K562 (cell line): ENCODE data around the gene LONP1. TPM values are rescaled to one million over a fixed set of nuclear protein-coding genes. Genes with fewer than 3 reads are reported as not detected.

ENCODE experiments used
- ATAC-seq: fragments of 200-7000 bp; cut with Tn5 transposase; 3 replicates; pipeline ENCODE4 v1.9.1; 2020; ENCODE audit warnings: moderate library complexity
- BruUV-seq: library from RNA; stranded (reverse); fragments of 400-500 nt; replicated peaks from 2 replicates; lab custom pipeline; 2021; lab: Mats Ljungman, UMichigan
- CTCF ChIA-PET: fragments of 300-600 bp; formaldehyde crosslinking; extraction: SDS; loops from one replicate; lab custom pipeline; 2021; ENCODE audit warnings: low intra/inter-chr PET ratio; lab: Yijun Ruan, JAX
- POLR2A ChIA-PET: fragments of 300-600, 350-650 bp; sonication (Branson Sonifier 250); formaldehyde crosslinking; extraction: SDS; loops from one replicate; lab custom pipeline; 2021; ENCODE audit warnings: antibody characterized with exemption, inconsistent platforms; lab: Yijun Ruan, JAX
- DNase-seq, 4 experiments: peaks; one replicate each; pipeline versions ENCODE4 v3.0.0 to v3.0.0-alpha.2; 2011 to 2018; ENCODE audit warnings: low spot score in 3 of 4, mixed read lengths in 3 of 4; ENCODE audit errors: extremely low read depth in 1 of 4
- FAIRE-seq: peaks from 2 replicates; lab custom pipeline; 2011; peaks lifted over from hg19 to GRCh38; lab: Jason Lieb, UNC
- H2AFZ ChIP-seq: 2 replicates; pipeline ENCODE4 v1.6.0; 2011; ENCODE audit warnings: low read depth, low read length, control low read depth, inconsistent platforms
- H3K27ac ChIP-seq: fragments of 200-600 bp; 3 replicates; pipeline ENCODE4 v1.8.0; 2011; ENCODE audit warnings: low read depth, mild to moderate bottlenecking, control low read depth, inconsistent platforms, low read length, moderate library complexity, mixed read lengths; ENCODE audit errors: extremely low read depth
- H3K27me3 ChIP-seq, 2 experiments: fragments of 300-600 bp in 1 of 2; 2 replicates in 1 of 2; 3 replicates in 1 of 2; pipeline versions ENCODE4 v1.6.0 to v1.8.0; 2011; ENCODE audit warnings: inconsistent platforms in 2 of 2, low read length in 2 of 2, mild to moderate bottlenecking in 1 of 2, mixed read lengths in 1 of 2, moderate library complexity in 1 of 2; ENCODE audit not compliant: control insufficient read depth in 2 of 2, insufficient read depth in 2 of 2
- H3K36me3 ChIP-seq: fragments of 300-600 bp; 3 replicates; pipeline ENCODE4 v1.8.0; 2011; ENCODE audit warnings: mild to moderate bottlenecking, low read length, inconsistent platforms; ENCODE audit not compliant: control insufficient read depth, insufficient read depth
- H3K4me1 ChIP-seq, 2 experiments: fragments of 200-600 bp in 1 of 2; replicated peaks in 1 of 2; 2 replicates in 1 of 2; 3 replicates in 1 of 2; pipeline versions ENCODE4 v1.5.1 to v1.8.0; 2011; ENCODE audit warnings: inconsistent platforms in 2 of 2, low read length in 2 of 2, mild to moderate bottlenecking in 1 of 2, mixed read lengths in 1 of 2, moderate library complexity in 1 of 2; ENCODE audit not compliant: control insufficient read depth in 2 of 2, insufficient read depth in 2 of 2
- H3K4me2 ChIP-seq: 2 replicates; pipeline ENCODE4 v1.6.1; 2011; ENCODE audit warnings: low read length, control low read depth, inconsistent platforms, mixed read lengths; ENCODE audit not compliant: insufficient read depth
- H3K4me3 ChIP-seq: fragments of 200-600 bp; sonication (generic), shearing (Covaris generic); 2 replicates; pipeline ENCODE4 v1.5.1; 2016; ENCODE audit warnings: control low read depth, inconsistent platforms
- H3K79me2 ChIP-seq: fragments of 200-600 bp; 3 replicates; pipeline ENCODE4 v1.8.0; 2011; ENCODE audit warnings: low read length, inconsistent platforms; ENCODE audit not compliant: control insufficient read depth, insufficient read depth
- H3K9ac ChIP-seq, 2 experiments: 2 replicates each; pipeline versions ENCODE4 v1.6.0 to v1.6.1; 2011; ENCODE audit warnings: low read depth in 2 of 2, low read length in 2 of 2, control low read depth in 1 of 2, inconsistent platforms in 1 of 2, mild to moderate bottlenecking in 1 of 2, mixed read lengths in 1 of 2; ENCODE audit not compliant: insufficient read depth in 1 of 2
- H3K9me1 ChIP-seq: one replicate; pipeline ENCODE4 v1.6.0; 2011; ENCODE audit warnings: inconsistent platforms, mild to moderate bottlenecking, low read length, moderate library complexity; ENCODE audit not compliant: control insufficient read depth, insufficient read depth
- H3K9me3 ChIP-seq: replicated peaks from 2 replicates; pipeline ENCODE4 v1.5.1; 2011; ENCODE audit warnings: low read depth, low read length, inconsistent platforms; ENCODE audit not compliant: control insufficient read depth, insufficient read depth
- H4K20me1 ChIP-seq: replicated peaks from 2 replicates; pipeline ENCODE4 v1.6.1; 2011; ENCODE audit warnings: low read length, inconsistent platforms, mixed read lengths; ENCODE audit not compliant: control insufficient read depth, insufficient read depth
- E4F1 ChIP-seq: fragments of 250-450 bp; sonication (Bioruptor Pico); IDR thresholded peaks from 2 replicates; pipeline ENCODE4 v1.5.0; 2021; ENCODE audit warnings: mild to moderate bottlenecking, borderline replicate concordance
- KDM1A ChIP-seq, 2 experiments: fragments of 450-650 bp; IDR thresholded peaks; 2 replicates each; pipeline ENCODE4 v1.6.1; 2016; ENCODE audit warnings: mild to moderate bottlenecking in 2 of 2
- KLF16 ChIP-seq: IDR thresholded peaks from 2 replicates; pipeline ENCODE4 v1.6.1; 2016; ENCODE audit warnings: antibody characterized with exemption
- MYNN ChIP-seq, 2 experiments: sonication (generic); formaldehyde crosslinking in 1 of 2; IDR thresholded peaks; 2 replicates each; pipeline versions ENCODE4 v1.5.0 to v1.6.1; 2016 to 2020; ENCODE audit warnings: antibody characterized with exemption in 1 of 2, missing genetic modification reagents in 1 of 2
- NFIX ChIP-seq: fragments of 250-450 bp; sonication (Bioruptor Pico); IDR thresholded peaks from 2 replicates; pipeline ENCODE4 v1.4.0; 2020; ENCODE audit warnings: low read depth, mild to moderate bottlenecking, moderate library complexity
- PHF20 ChIP-seq: fragments of 450-650 bp; IDR thresholded peaks from 2 replicates; pipeline ENCODE4 v1.6.1; 2018; ENCODE audit not compliant: partially characterized antibody
- RB1 ChIP-seq: fragments of 450-650 bp; IDR thresholded peaks from 2 replicates; pipeline ENCODE4 v1.6.1; 2017; ENCODE audit warnings: low read depth, mild to moderate bottlenecking
- RBM39 ChIP-seq: fragments of 200-400 bp; formaldehyde crosslinking; optimal IDR thresholded peaks from 2 replicates; pipeline ENCODE3; 2018; ENCODE audit warnings: low read depth, low read length
- SP2 ChIP-seq: IDR thresholded peaks from 2 replicates; pipeline ENCODE4 v1.6.1; 2011; ENCODE audit warnings: mild to moderate bottlenecking, low read depth, low read length, moderate library complexity; ENCODE audit not compliant: poor library complexity, severe bottlenecking; ENCODE audit errors: extremely low read depth
- STAT5A ChIP-seq: IDR thresholded peaks from 2 replicates; pipeline ENCODE4 v1.6.1; 2012; ENCODE audit warnings: low read length, inconsistent platforms, borderline replicate concordance
- TEAD4 ChIP-seq, 2 experiments: sonication (generic) in 1 of 2; formaldehyde crosslinking in 1 of 2; IDR thresholded peaks; 2 replicates each; pipeline versions ENCODE4 v1.6.1 to v1.8.0; 2012 to 2022; ENCODE audit warnings: borderline replicate concordance in 1 of 2, inconsistent platforms in 1 of 2, low read length in 1 of 2, mild to moderate bottlenecking in 1 of 2, missing genetic modification reagents in 1 of 2
- ZNF561 ChIP-seq: fragments of 450-650 bp; formaldehyde crosslinking; conservative IDR thresholded peaks from 2 replicates; pipeline ENCODE4 v1.4.0; 2020; ENCODE audit warnings: mild to moderate bottlenecking, moderate library complexity
- WGBS: fragments of 100-300 bp; shearing (Covaris generic); methylation state at CpG from one replicate; pipeline ENCODE4 v1.1.6; 2016; ENCODE audit warnings: low coverage, mixed read lengths; ENCODE audit not compliant: insufficient coverage; ENCODE audit errors: missing lambda C conversion rate; 5-methylcytosine and 5-hydroxymethylcytosine counted together
- in situ Hi-C: fragments of 300-500 bp; cut with MboI; formaldehyde crosslinking; loops from 4 replicates; pipeline ENCODE4 v1.15.0; 2018; ENCODE audit warnings: inconsistent platforms, mixed read lengths
- intact Hi-C: fragments of 100-400 bp; cut with micrococcal nuclease; formaldehyde crosslinking; loops from 2 replicates; pipeline ENCODE4 v1.14.2; 2022
- polyA plus RNA-seq, 8 experiments: library from polyadenylated mRNA; depleted of rRNA in 4 of 8; stranded (reverse) in 5 of 8; unstranded in 3 of 8; fragments of >200 nt; fragmentation: Nextera tagmentation in 2 of 8; fragmentation: Illumina TruSeq in 1 of 8; extraction: Ambion mirVana in 2 of 8; extraction: Trizol in 1 of 8; gene quantifications; 2 replicates each; pipeline versions ENCODE4 v1.2.1 to v1.2.3, GENCODE V29; 2011 to 2014; ENCODE audit warnings: inconsistent platforms in 1 of 8, missing spikeins in 1 of 8
- total RNA-seq, 7 experiments: library from RNA; depleted of rRNA in 6 of 7; stranded (reverse); fragments of >200 nt in 6 of 7; fragmentation: Illumina TruSeq in 2 of 7; extraction: Trizol in 2 of 7; gene quantifications; 2 replicates each; pipeline versions ENCODE4 v1.2.1 to v1.2.3, GENCODE V29; 2011 to 2021; ENCODE audit warnings: low replicate concordance in 1 of 7
- TF ChIP-seq, protein P1 (sequence below): sonication (generic); formaldehyde crosslinking; IDR thresholded peaks from 2 replicates; pipeline ENCODE4 v1.8.0; 2023; ENCODE audit warnings: mild to moderate bottlenecking, missing genetic modification reagents
- TF ChIP-seq, protein P2 (sequence below): fragments of 200-800 bp; sonication (Bioruptor generic); IDR thresholded peaks from 2 replicates; pipeline ENCODE4 v1.6.1; 2017; ENCODE audit warnings: missing genetic modification characterization, missing compliant biosample characterization

The LONP1 gene
- total and polyA plus RNA-seq, 9 of the 15 experiments (the other 6 are each of a cell fraction or from before 2014, with no cell fraction given): 1.1 to 238 (median 84.5) TPM

GRCh38 chr19:5743630-5744029 lies 23.7 kb upstream of the LONP1 start (continued):
- TF ChIP-seq E4F1 (CRISPR knock-in tag): no peak
- no peak for TF ChIP-seq SP2
- TF ChIP-seq STAT5A: no peak
- no peak for TF ChIP-seq RBM39

GRCh38 chr19:5742051-5742450 lies 22.1 kb upstream of the LONP1 start:
- peaks cover 3% of the 10 kb centered on the region; the same call in 1 of the 2 replicates for H3K9me3 ChIP-seq
- FAIRE-seq (no peak), ATAC-seq (no peak), DNase-seq (no peak)
- WGBS: 36% methylated on average over 19 of the region's 19 CpGs
- H3K27ac ChIP-seq: no peak overlapping the region
- intact Hi-C loops (no loop called here), in situ Hi-C loops (no loop called here)
- no peak overlapping the region for H2AFZ ChIP-seq
- no peaks in the 10 kb centered on the region; a peak in 1 of 5 replicates for H3K4me1 ChIP-seq
- H3K9me1 ChIP-seq: no peaks in the 10 kb centered on the region
- ChIA-PET CTCF (no interaction called here), POLR2A (interaction anchor here (0.6 to 1.8 kb wide), 4 partner anchors 23 to 1781 kb away, joined by 3 to 5 read pairs (median 3); partner anchors contain the start of gene DUS3L)
- no peaks in the 10 kb centered on the region for H3K79me2 ChIP-seq
- H3K27me3 ChIP-seq: peaks cover 19 to 43% of the 10 kb centered on the region in 2 experiments; a peak in 3 of 5 replicates
- H4K20me1 ChIP-seq: no peaks in the 10 kb centered on the region
- H3K4me3 ChIP-seq: no peak overlapping the region
- no peaks in the 10 kb centered on the region for H3K36me3 ChIP-seq
- TF ChIP-seq, protein P1, sequence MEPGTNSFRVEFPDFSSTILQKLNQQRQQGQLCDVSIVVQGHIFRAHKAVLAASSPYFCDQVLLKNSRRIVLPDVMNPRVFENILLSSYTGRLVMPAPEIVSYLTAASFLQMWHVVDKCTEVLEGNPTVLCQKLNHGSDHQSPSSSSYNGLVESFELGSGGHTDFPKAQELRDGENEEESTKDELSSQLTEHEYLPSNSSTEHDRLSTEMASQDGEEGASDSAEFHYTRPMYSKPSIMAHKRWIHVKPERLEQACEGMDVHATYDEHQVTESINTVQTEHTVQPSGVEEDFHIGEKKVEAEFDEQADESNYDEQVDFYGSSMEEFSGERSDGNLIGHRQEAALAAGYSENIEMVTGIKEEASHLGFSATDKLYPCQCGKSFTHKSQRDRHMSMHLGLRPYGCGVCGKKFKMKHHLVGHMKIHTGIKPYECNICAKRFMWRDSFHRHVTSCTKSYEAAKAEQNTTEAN (CRISPR knock-in tag): peak; percentile 97
- TF ChIP-seq MYNN (IDR thresholded peaks at IDR 0.05) (peak; percentile 56; the same call in 1 of the 2 replicates), MYNN (CRISPR knock-in tag; IDR thresholded peaks at IDR 0.05) (no peak), RB1 (no peak), NFIX (CRISPR knock-in tag) (no peak), PHF20 (peak; percentile 43), ZNF561 (CRISPR knock-in tag) (no peak), KLF16 (no peak), KDM1A (IDR thresholded peaks at IDR 0.05) (peak in 1 of 2 experiments; percentile 54; a peak in 1 of 4 replicates), TEAD4 (IDR thresholded peaks at IDR 0.05; ENCODE audit: low read length) (no peak), TEAD4 (CRISPR knock-in tag; IDR thresholded peaks at IDR 0.05; ENCODE audit: borderline replicate concordance) (no peak)
- TF ChIP-seq, protein P2, sequence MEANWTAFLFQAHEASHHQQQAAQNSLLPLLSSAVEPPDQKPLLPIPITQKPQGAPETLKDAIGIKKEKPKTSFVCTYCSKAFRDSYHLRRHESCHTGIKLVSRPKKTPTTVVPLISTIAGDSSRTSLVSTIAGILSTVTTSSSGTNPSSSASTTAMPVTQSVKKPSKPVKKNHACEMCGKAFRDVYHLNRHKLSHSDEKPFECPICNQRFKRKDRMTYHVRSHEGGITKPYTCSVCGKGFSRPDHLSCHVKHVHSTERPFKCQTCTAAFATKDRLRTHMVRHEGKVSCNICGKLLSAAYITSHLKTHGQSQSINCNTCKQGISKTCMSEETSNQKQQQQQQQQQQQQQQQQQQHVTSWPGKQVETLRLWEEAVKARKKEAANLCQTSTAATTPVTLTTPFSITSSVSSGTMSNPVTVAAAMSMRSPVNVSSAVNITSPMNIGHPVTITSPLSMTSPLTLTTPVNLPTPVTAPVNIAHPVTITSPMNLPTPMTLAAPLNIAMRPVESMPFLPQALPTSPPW: no peak
- TF ChIP-seq, all 486 proteins: peak for 4
- no peak overlapping the region for H3K4me2 ChIP-seq
- BruUV-seq: no TSS peak
- H3K9ac ChIP-seq: no peak overlapping the region
